HCT116 (cell line): ENCODE data around the gene SYDE1.

Source experiments
- ATF3 ChIP-seq: IDR thresholded peaks from 2 replicates; pipeline ENCODE4 v1.6.1; 2012
- CTCF ChIP-seq, 3 experiments: fragments of 200-600 bp in 1 of 3; sonication (generic) in 1 of 3; IDR thresholded peaks in 2 of 3; conservative IDR thresholded peaks in 1 of 3; 2 replicates each; pipeline ENCODE4 v1.5.1; 2012 to 2017; ENCODE audit warnings: low read depth in 2 of 3, low read length in 2 of 3, antibody characterized with exemption in 1 of 3, borderline replicate concordance in 1 of 3, control low read depth in 1 of 3, mild to moderate bottlenecking in 1 of 3, mixed read lengths in 1 of 3, mixed run types in 1 of 3, moderate library complexity in 1 of 3; ENCODE audit not compliant: insufficient read depth in 1 of 3
- EZH2 ChIP-seq: fragments of 200-600 bp; sonication (generic); IDR thresholded peaks from 2 replicates; pipeline ENCODE4 v1.6.1; 2017; ENCODE audit warnings: antibody characterized with exemption, mixed run types
- FOSL1 ChIP-seq: IDR thresholded peaks from 2 replicates; pipeline ENCODE4 v1.6.1; 2012; ENCODE audit warnings: low read depth
- POLR2A ChIP-seq: IDR thresholded peaks from 2 replicates; pipeline ENCODE4 v1.7.0; 2011; ENCODE audit warnings: borderline replicate concordance; ENCODE audit not compliant: insufficient read depth, insufficient read length; ENCODE audit errors: extremely low read depth
- POLR2AphosphoS5 ChIP-seq: IDR thresholded peaks from 2 replicates; pipeline ENCODE4 v1.6.1; 2011; ENCODE audit warnings: mild to moderate bottlenecking, low read depth, low read length, moderate library complexity
- SIN3A ChIP-seq: IDR thresholded peaks from 2 replicates; pipeline ENCODE4 v1.6.1; 2012; ENCODE audit warnings: low read depth
- YY1 ChIP-seq: IDR thresholded peaks from 2 replicates; pipeline ENCODE4 v1.6.1; 2011; ENCODE audit warnings: low read length, low read depth, moderate library complexity, mild to moderate bottlenecking; ENCODE audit not compliant: insufficient replicate concordance; ENCODE audit errors: extremely low read depth

DNA sequence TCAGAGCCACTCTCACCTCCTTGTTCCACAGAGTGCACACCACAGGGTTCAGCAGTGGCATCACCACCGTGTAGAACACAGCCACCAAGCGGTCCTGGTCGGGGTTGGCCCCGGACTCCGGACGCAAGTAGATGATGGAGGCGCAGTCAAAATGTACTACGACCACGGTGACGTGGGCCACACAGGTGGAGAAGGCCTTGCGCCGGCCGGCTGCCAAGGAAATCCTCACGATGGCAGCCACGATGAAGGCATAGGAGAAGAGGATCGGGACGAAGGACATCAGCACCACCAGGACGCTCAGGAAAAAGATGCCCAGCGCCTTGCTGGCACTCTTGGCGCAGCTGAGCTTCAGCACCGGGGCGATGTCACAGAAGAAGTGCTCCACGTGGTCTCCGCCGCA is 33.9 kb downstream of the SYDE1 start:
- no peak for TF ChIP-seq EZH2
- TF ChIP-seq ATF3, result no peak
- no peak for TF ChIP-seq CTCF (IDR thresholded peaks at IDR 0.05 in 2 of 3, conservative IDR thresholded peaks at IDR 0.05 in 1 of 3; ENCODE audit: borderline replicate concordance in 1 of 3, insufficient read depth in 1 of 3, low read depth in 2 of 3, low read length in 2 of 3)
- TF ChIP-seq YY1, result no peak
- TF ChIP-seq FOSL1, result no peak
- TF ChIP-seq POLR2AphosphoS5, result no peak
- TF ChIP-seq POLR2A, result no peak
- TF ChIP-seq SIN3A, result no peak
